Measurements from ENCODE around the gene KRT13.

- no peak for TF ChIP-seq CTCF (IDR thresholded peaks at IDR 0.05; ENCODE audit: extremely low read depth in 1 of 2, insufficient read depth in 1 of 2, low read depth in 1 of 2, low read length in 2 of 2)
- TF ChIP-seq POLR2AphosphoS5 (IDR thresholded peaks at IDR 0.05; ENCODE audit: insufficient read depth, low read depth, low read length): no peak
- no peak for TF ChIP-seq MYC (IDR thresholded peaks at IDR 0.05; ENCODE audit: low read depth, low read length)
Observed at GRCh38 chr17:41466988-41467387, 38.4 kb downstream of the KRT13 start, which contains the start of gene KRT32.
